Stimulated activated CD4-positive, alpha-beta T cell treated with anti-CD3 and anti-CD28 coated beads, TNF-alpha, amount 100 ng/mL, for 48 hours (primary cell): ENCODE data around the gene PKP4.
"Not testable (repeated sequence)": the region's sequence is repeated elsewhere in the genome, so short reads cannot be mapped to it uniquely, and the experiment has no call there.

ENCODE experiments used
- DNase-seq, 3 donors: peaks; one replicate each; pipeline ENCODE4 v3.0.0-alpha.2; 2020; ENCODE audit warnings: low read depth in 3 of 3

The PKP4 gene

GRCh38 chr2:158687315-158687714 is 230.6 kb downstream of the PKP4 start:
- no peak for DNase-seq

- no peak for DNase-seq
These were observed 232.0 kb downstream of the PKP4 start for GRCh38 chr2:158688721-158689120.

GRCh38 chr2:158689391-158689790 is 232.6 kb downstream of the PKP4 start:
- no peak for DNase-seq

GRCh38 chr2:158690823-158691222 is 234.1 kb downstream of the PKP4 start:
- DNase-seq, result no peak

- no peak for DNase-seq
These were observed 234.9 kb downstream of the PKP4 start for GRCh38 chr2:158691619-158692018.

- no peak for DNase-seq
These were observed 235.8 kb downstream of the PKP4 start for GRCh38 chr2:158692372-158693103.

- no peak for DNase-seq
These were observed 236.7 kb downstream of the PKP4 start for GRCh38 chr2:158693476-158693875.

GRCh38 chr2:158695305-158695704 is 238.6 kb downstream of the PKP4 start:
- DNase-seq, result no peak

GRCh38 chr2:158695744-158696143 is 239.0 kb downstream of the PKP4 start:
- not testable (repeated sequence) for DNase-seq

GRCh38 chr2:158699323-158699722 is 242.6 kb downstream of the PKP4 start:
- no peak for DNase-seq

GRCh38 chr2:158701101-158701500 is 244.3 kb downstream of the PKP4 start:
- no peak for DNase-seq

- no peak for DNase-seq
These were observed 246.0 kb downstream of the PKP4 start for GRCh38 chr2:158702740-158703139.

GRCh38 chr2:158704724-158705465 is 248.1 kb downstream of the PKP4 start:
- DNase-seq, result not testable (repeated sequence)

- no peak for DNase-seq
These were observed 256.2 kb downstream of the PKP4 start for GRCh38 chr2:158712791-158713522.

GRCh38 chr2:158713523-158714138 is 256.9 kb downstream of the PKP4 start:
- DNase-seq, result no peak

- no peak for DNase-seq
These were observed 257.7 kb downstream of the PKP4 start for GRCh38 chr2:158714420-158714819.

- DNase-seq, result no peak
These were observed 258.6 kb downstream of the PKP4 start for GRCh38 chr2:158715357-158715756.

GRCh38 chr2:158716121-158716791 is 259.5 kb downstream of the PKP4 start:
- no peak for DNase-seq

GRCh38 chr2:158716921-158717320 is 260.2 kb downstream of the PKP4 start:
- DNase-seq, result no peak

- no peak for DNase-seq
These were observed 260.8 kb downstream of the PKP4 start for GRCh38 chr2:158717366-158718195.

- no peak for DNase-seq
These were observed 261.4 kb downstream of the PKP4 start for GRCh38 chr2:158718196-158718585.
